SK-N-SH (cell line): ENCODE measurements around the gene POLQ. TPM values are rescaled to one million over a fixed set of nuclear protein-coding genes. Genes with fewer than 3 reads are reported as not detected.

Experiments used
- CTCF ChIA-PET: fragments of 300-600, 350-600 bp; formaldehyde crosslinking; extraction: SDS; loops from one replicate; lab custom pipeline; 2021; lab: Yijun Ruan, JAX
- POLR2A ChIA-PET: fragments of 350-600 bp; sonication (Branson Sonifier 250); formaldehyde crosslinking; extraction: SDS; loops from one replicate; lab custom pipeline; 2020; ENCODE audit warnings: antibody characterized with exemption, inconsistent platforms; lab: Yijun Ruan, JAX
- DNase-seq: peaks from one replicate; pipeline ENCODE4 v3.0.0; 2012
- H2AFZ ChIP-seq: fragments of 200-600 bp; sonication (generic); 2 replicates; pipeline ENCODE4 v1.8.1; 2016; ENCODE audit warnings: antibody characterized with exemption, mild to moderate bottlenecking, low read depth
- H3F3A ChIP-seq: fragments of 200-600 bp; sonication (generic); replicated peaks from 2 replicates; pipeline ENCODE3; 2016; ENCODE audit warnings: antibody characterized with exemption, mild to moderate bottlenecking; ENCODE audit not compliant: insufficient read depth
- H3K27ac ChIP-seq, 2 experiments: fragments of 200-500 bp in 1 of 2; fragments of 200-600 bp in 1 of 2; sonication (Bioruptor generic) in 1 of 2; sonication (generic), shearing (Covaris generic) in 1 of 2; 2 replicates each; pipeline versions ENCODE4 v1.5.1 to v1.6.1; 2014 to 2016; ENCODE audit warnings: low read depth in 2 of 2, inconsistent platforms in 1 of 2, low read length in 1 of 2, mild to moderate bottlenecking in 1 of 2, mixed read lengths in 1 of 2
- H3K27me3 ChIP-seq: fragments of 200-600 bp; sonication (generic), shearing (Covaris generic); 2 replicates; pipeline ENCODE4 v1.6.1; 2016; ENCODE audit warnings: mixed run types; ENCODE audit not compliant: insufficient read depth
- H3K36me3 ChIP-seq, 2 experiments: fragments of 200-500 bp in 1 of 2; fragments of 200-600 bp in 1 of 2; sonication (Bioruptor generic) in 1 of 2; sonication (generic) in 1 of 2; replicated peaks in 1 of 2; 2 replicates each; pipeline versions ENCODE3 to v1.5.1; 2014 to 2016; ENCODE audit warnings: low read length in 1 of 2, mild to moderate bottlenecking in 1 of 2; ENCODE audit not compliant: insufficient read depth in 2 of 2, control insufficient read depth in 1 of 2
- H3K4me1 ChIP-seq, 2 experiments: fragments of 200-500 bp in 1 of 2; fragments of 200-600 bp in 1 of 2; sonication (Bioruptor generic) in 1 of 2; sonication (generic), shearing (Covaris generic) in 1 of 2; 2 replicates each; pipeline versions ENCODE4 v1.5.1 to v1.6.1; 2014 to 2016; ENCODE audit warnings: low read depth in 1 of 2, low read length in 1 of 2, mixed run types in 1 of 2; ENCODE audit not compliant: insufficient read depth in 2 of 2, control insufficient read depth in 1 of 2
- H3K4me2 ChIP-seq: fragments of 200-600 bp; sonication (generic), shearing (Covaris generic); 2 replicates; pipeline ENCODE4 v1.6.1; 2017; ENCODE audit warnings: mixed run types
- H3K4me3 ChIP-seq, 2 experiments: fragments of 200-500 bp in 1 of 2; fragments of 200-600 bp in 1 of 2; sonication (Bioruptor generic) in 1 of 2; sonication (generic), shearing (Covaris generic) in 1 of 2; 2 replicates each; pipeline versions ENCODE4 v1.5.1 to v1.8.1; 2014 to 2016; ENCODE audit warnings: low read depth in 2 of 2, inconsistent platforms in 1 of 2, low read length in 1 of 2, mild to moderate bottlenecking in 1 of 2, mixed read lengths in 1 of 2, moderate library complexity in 1 of 2
- H3K79me2 ChIP-seq: fragments of 200-600 bp; sonication (generic); 2 replicates; pipeline ENCODE4 v1.8.1; 2017; ENCODE audit warnings: mild to moderate bottlenecking; ENCODE audit not compliant: insufficient read depth
- H3K9ac ChIP-seq: fragments of 200-600 bp; sonication (generic); 2 replicates; pipeline ENCODE4 v1.6.1; 2017; ENCODE audit warnings: mixed run types
- H3K9me2 ChIP-seq: fragments of 200-600 bp; sonication (generic); 2 replicates; pipeline ENCODE4 v1.6.1; 2017; ENCODE audit warnings: mixed run types
- H3K9me3 ChIP-seq: fragments of 200-600 bp; sonication (generic); 2 replicates; pipeline ENCODE4 v1.6.1; 2017; ENCODE audit warnings: mixed run types, mild to moderate bottlenecking, moderate library complexity
- H4K20me1 ChIP-seq: fragments of 200-600 bp; sonication (generic); 2 replicates; pipeline ENCODE4 v1.6.1; 2017; ENCODE audit warnings: mild to moderate bottlenecking, mixed run types; ENCODE audit not compliant: insufficient read depth
- CHD2 ChIP-seq: fragments of 150-350 bp; IDR thresholded peaks from 2 replicates; pipeline ENCODE4 v1.6.1; 2018; ENCODE audit warnings: low read length; ENCODE audit not compliant: partially characterized antibody
- EP300 ChIP-seq, 2 experiments: IDR thresholded peaks; 2 replicates each; pipeline versions ENCODE4 v1.4.0 to v1.6.1; 2012; ENCODE audit warnings: borderline replicate concordance in 1 of 2, low read depth in 1 of 2, low read length in 1 of 2
- EZH2phosphoT487 ChIP-seq: fragments of 200-600 bp; sonication (generic); IDR thresholded peaks from 2 replicates; pipeline ENCODE4 v1.6.1; 2017; ENCODE audit warnings: low read depth, mixed run types, mild to moderate bottlenecking, antibody characterized with exemption, moderate library complexity, borderline replicate concordance
- FOXM1 ChIP-seq: IDR thresholded peaks from 2 replicates; pipeline ENCODE4 v1.4.0; 2012; ENCODE audit warnings: low read depth, mild to moderate bottlenecking
- JUND ChIP-seq: IDR thresholded peaks from 2 replicates; pipeline ENCODE4 v1.4.0; 2012
- RAD21 ChIP-seq: IDR thresholded peaks from 2 replicates; pipeline ENCODE4 v1.6.1; 2012; ENCODE audit warnings: mild to moderate bottlenecking, low read length
- SMC3 ChIP-seq: IDR thresholded peaks from 2 replicates; pipeline ENCODE4 v1.6.1; 2012; ENCODE audit warnings: low read depth, low read length, improper control_type of control experiment
- TAF1 ChIP-seq: IDR thresholded peaks from 2 replicates; pipeline ENCODE4 v1.6.1; 2012; ENCODE audit warnings: low read depth, mild to moderate bottlenecking, low read length, moderate library complexity, borderline replicate concordance
- TCF12 ChIP-seq: IDR thresholded peaks from 2 replicates; pipeline ENCODE4 v1.4.0; 2012
- WGBS: methylation state at CpG from one replicate; pipeline ENCODE4 v1.1.6; 2017; ENCODE audit warnings: low lambda C conversion rate; 5-methylcytosine and 5-hydroxymethylcytosine counted together
- polyA plus RNA-seq, 3 experiments: library from polyadenylated mRNA; depleted of rRNA; stranded (reverse); fragments of >200 nt; gene quantifications; 2 replicates each; pipeline ENCODE4 v1.2.3, GENCODE V29; 2012
- TF ChIP-seq, protein P1 (sequence below): IDR thresholded peaks from 2 replicates; pipeline ENCODE4; 2012
- TF ChIP-seq, protein P2 (sequence below): IDR thresholded peaks from 2 replicates; pipeline ENCODE4 v1.6.1; 2012; ENCODE audit warnings: mild to moderate bottlenecking, low read depth, low read length, moderate library complexity
- TF ChIP-seq, protein P3 (sequence below): fragments of 150-350 bp; IDR thresholded peaks from 2 replicates; pipeline ENCODE4 v1.6.1; 2016; ENCODE audit warnings: mild to moderate bottlenecking, low read depth, low read length
- TF ChIP-seq, protein P4 (sequence below): fragments of 200-600 bp; sonication (generic); IDR thresholded peaks from 2 replicates; pipeline ENCODE4 v1.6.1; 2017; ENCODE audit warnings: antibody characterized with exemption, mild to moderate bottlenecking, moderate library complexity
- TF ChIP-seq, protein P5 (sequence below): IDR thresholded peaks from 2 replicates; pipeline ENCODE4 v1.4.0; 2012; ENCODE audit warnings: low read depth

The POLQ gene
- polyA plus RNA-seq, 1 of the 3 experiments (the other 2 are of a cell fraction), result 1.4 TPM

DNA sequence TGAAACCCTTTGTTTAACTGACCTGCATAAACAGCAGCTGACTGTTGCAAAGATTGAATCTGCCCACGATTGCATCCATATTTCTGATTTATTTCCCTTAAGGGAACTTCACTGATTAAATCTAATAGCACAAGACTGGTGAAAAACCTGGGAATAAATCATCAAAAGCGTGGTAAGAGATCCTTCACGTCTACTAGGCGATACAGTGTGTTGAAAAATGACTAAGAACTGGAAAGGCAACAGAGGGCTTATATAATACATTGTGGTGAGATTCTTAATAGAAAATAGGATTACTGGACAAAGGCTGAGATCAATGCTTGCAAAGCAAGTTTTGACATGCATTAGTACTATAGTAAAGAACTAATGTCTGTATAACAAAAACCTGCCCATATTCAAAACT lies 49.0 kb downstream of the POLQ start:
- H3K9me3 ChIP-seq, result no peaks in the 10 kb centered on the region
- H3K27ac ChIP-seq, result no peak overlapping the region
- ChIA-PET CTCF (no interaction called here), POLR2A (no interaction called here)
- no peaks in the 10 kb centered on the region for H3K9me2 ChIP-seq
- no peaks in the 10 kb centered on the region for H3K79me2 ChIP-seq
- H4K20me1 ChIP-seq, result no peaks in the 10 kb centered on the region
- no peak overlapping the region for H3K4me3 ChIP-seq
- no peaks in the 10 kb centered on the region for H3K4me1 ChIP-seq
- H3K27me3 ChIP-seq, result no peaks in the 10 kb centered on the region
- no peaks in the 10 kb centered on the region for H3F3A ChIP-seq
- no peak overlapping the region for H3K4me2 ChIP-seq
- peaks cover 0 to 4% of the 10 kb centered on the region in 2 experiments for H3K36me3 ChIP-seq
- H3K9ac ChIP-seq, result no peak overlapping the region
- H2AFZ ChIP-seq, result no peak overlapping the region
- WGBS, result 89% methylated on average over 4 of the region's 4 CpGs
- DNase-seq, result no peak
- no peak for TF ChIP-seq FOXM1
- no peak for TF ChIP-seq TCF12
- TF ChIP-seq, protein P1, sequence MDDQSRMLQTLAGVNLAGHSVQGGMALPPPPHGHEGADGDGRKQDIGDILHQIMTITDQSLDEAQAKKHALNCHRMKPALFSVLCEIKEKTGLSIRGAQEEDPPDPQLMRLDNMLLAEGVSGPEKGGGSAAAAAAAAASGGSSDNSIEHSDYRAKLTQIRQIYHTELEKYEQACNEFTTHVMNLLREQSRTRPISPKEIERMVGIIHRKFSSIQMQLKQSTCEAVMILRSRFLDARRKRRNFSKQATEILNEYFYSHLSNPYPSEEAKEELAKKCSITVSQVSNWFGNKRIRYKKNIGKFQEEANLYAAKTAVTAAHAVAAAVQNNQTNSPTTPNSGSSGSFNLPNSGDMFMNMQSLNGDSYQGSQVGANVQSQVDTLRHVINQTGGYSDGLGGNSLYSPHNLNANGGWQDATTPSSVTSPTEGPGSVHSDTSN, result no peak
- TF ChIP-seq EP300 (IDR thresholded peaks at IDR 0.05; ENCODE audit: borderline replicate concordance in 1 of 2, low read depth in 1 of 2, low read length in 1 of 2), result no peak
- no peak for TF ChIP-seq CHD2
- TF ChIP-seq EZH2phosphoT487, result no peak
- no peak for TF ChIP-seq TAF1
- no peak for TF ChIP-seq JUND
- TF ChIP-seq, protein P2, sequence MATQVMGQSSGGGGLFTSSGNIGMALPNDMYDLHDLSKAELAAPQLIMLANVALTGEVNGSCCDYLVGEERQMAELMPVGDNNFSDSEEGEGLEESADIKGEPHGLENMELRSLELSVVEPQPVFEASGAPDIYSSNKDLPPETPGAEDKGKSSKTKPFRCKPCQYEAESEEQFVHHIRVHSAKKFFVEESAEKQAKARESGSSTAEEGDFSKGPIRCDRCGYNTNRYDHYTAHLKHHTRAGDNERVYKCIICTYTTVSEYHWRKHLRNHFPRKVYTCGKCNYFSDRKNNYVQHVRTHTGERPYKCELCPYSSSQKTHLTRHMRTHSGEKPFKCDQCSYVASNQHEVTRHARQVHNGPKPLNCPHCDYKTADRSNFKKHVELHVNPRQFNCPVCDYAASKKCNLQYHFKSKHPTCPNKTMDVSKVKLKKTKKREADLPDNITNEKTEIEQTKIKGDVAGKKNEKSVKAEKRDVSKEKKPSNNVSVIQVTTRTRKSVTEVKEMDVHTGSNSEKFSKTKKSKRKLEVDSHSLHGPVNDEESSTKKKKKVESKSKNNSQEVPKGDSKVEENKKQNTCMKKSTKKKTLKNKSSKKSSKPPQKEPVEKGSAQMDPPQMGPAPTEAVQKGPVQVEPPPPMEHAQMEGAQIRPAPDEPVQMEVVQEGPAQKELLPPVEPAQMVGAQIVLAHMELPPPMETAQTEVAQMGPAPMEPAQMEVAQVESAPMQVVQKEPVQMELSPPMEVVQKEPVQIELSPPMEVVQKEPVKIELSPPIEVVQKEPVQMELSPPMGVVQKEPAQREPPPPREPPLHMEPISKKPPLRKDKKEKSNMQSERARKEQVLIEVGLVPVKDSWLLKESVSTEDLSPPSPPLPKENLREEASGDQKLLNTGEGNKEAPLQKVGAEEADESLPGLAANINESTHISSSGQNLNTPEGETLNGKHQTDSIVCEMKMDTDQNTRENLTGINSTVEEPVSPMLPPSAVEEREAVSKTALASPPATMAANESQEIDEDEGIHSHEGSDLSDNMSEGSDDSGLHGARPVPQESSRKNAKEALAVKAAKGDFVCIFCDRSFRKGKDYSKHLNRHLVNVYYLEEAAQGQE, result no peak
- TF ChIP-seq SMC3, result no peak
- TF ChIP-seq, protein P3, sequence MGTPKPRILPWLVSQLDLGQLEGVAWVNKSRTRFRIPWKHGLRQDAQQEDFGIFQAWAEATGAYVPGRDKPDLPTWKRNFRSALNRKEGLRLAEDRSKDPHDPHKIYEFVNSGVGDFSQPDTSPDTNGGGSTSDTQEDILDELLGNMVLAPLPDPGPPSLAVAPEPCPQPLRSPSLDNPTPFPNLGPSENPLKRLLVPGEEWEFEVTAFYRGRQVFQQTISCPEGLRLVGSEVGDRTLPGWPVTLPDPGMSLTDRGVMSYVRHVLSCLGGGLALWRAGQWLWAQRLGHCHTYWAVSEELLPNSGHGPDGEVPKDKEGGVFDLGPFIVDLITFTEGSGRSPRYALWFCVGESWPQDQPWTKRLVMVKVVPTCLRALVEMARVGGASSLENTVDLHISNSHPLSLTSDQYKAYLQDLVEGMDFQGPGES, result no peak

DNA sequence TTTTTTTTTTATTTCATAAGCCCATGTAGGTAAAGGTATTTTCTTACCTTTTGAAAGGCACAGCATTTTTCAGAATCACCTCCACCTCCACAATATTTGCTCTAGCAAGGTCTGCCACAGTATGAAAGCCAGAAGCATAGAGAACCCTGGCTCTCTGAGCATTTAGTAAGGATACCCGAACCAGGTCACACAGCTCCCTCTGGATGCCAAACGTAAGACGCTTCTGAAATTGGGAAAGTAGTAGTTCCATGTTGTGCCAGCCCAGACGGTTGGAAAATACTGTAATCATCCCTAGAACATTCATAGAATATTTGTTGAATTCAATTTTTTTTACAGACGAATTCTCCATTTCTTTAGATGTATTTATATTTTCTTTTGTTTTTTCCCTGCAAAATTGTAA lies 52.4 kb downstream of the POLQ start:
- Histone ChIP-seq H3K9ac (no peak overlapping the region), H3K4me3 (no peak overlapping the region), H3K27me3 (no peaks in the 10 kb centered on the region), H3F3A (no peaks in the 10 kb centered on the region), H3K79me2 (no peaks in the 10 kb centered on the region), H3K4me1 (no peaks in the 10 kb centered on the region), H3K9me3 (no peaks in the 10 kb centered on the region), H3K4me2 (no peak overlapping the region), H2AFZ (no peak overlapping the region), H3K36me3 (peaks cover 12 to 15% of the 10 kb centered on the region in 2 experiments), H3K27ac (no peak overlapping the region), H4K20me1 (no peaks in the 10 kb centered on the region), H3K9me2 (no peaks in the 10 kb centered on the region)
- ChIA-PET POLR2A (no interaction called here), CTCF (no interaction called here)
- 96% methylated on average over 5 of the region's 5 CpGs for WGBS
- DNase-seq, result no peak
- TF ChIP-seq, protein P4, sequence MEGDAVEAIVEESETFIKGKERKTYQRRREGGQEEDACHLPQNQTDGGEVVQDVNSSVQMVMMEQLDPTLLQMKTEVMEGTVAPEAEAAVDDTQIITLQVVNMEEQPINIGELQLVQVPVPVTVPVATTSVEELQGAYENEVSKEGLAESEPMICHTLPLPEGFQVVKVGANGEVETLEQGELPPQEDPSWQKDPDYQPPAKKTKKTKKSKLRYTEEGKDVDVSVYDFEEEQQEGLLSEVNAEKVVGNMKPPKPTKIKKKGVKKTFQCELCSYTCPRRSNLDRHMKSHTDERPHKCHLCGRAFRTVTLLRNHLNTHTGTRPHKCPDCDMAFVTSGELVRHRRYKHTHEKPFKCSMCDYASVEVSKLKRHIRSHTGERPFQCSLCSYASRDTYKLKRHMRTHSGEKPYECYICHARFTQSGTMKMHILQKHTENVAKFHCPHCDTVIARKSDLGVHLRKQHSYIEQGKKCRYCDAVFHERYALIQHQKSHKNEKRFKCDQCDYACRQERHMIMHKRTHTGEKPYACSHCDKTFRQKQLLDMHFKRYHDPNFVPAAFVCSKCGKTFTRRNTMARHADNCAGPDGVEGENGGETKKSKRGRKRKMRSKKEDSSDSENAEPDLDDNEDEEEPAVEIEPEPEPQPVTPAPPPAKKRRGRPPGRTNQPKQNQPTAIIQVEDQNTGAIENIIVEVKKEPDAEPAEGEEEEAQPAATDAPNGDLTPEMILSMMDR, result peak; percentile 32; the same call in 1 of the 2 replicates
- TF ChIP-seq RAD21 (peak; percentile 50), SMC3 (0 out of 2 replicates have a peak, but pooled peaks have one; percentile 11)
- TF ChIP-seq, protein P5, sequence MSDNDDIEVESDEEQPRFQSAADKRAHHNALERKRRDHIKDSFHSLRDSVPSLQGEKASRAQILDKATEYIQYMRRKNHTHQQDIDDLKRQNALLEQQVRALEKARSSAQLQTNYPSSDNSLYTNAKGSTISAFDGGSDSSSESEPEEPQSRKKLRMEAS, result no peak
- TF ChIP-seq, protein P2, result no peak
